ENCODE measurements around the gene NTF3. TPM values are rescaled to one million over a fixed set of nuclear protein-coding genes. Genes with fewer than 3 reads are reported as not detected.

NTF3 gene
- total RNA-seq, 1 experiment from 2014 or later = not detected

- Histone ChIP-seq H3K9ac (ENCODE audit: low read length) (no peak overlapping the region), H3K9me3 (ENCODE audit: control insufficient read depth in 1 of 2, insufficient read depth in 1 of 2, low read depth in 1 of 2, low read length in 2 of 2) (no peaks in the 10 kb centered on the region), H3K36me3 (ENCODE audit: control insufficient read depth in 1 of 2, insufficient read depth in 2 of 2, low read length in 2 of 2) (no peaks in the 10 kb centered on the region), H3K27me3 (ENCODE audit: insufficient read depth, low read length) (peaks cover 36% of the 10 kb centered on the region), H3K79me2 (ENCODE audit: insufficient read depth, low read length) (no peaks in the 10 kb centered on the region), H3K4me1 (ENCODE audit: control insufficient read depth in 1 of 2, insufficient read depth in 2 of 2, low read length in 2 of 2) (peaks cover 0 to 8% of the 10 kb centered on the region in 2 experiments; a peak in 3 of 4 replicates), H3K4me2 (ENCODE audit: low read length) (no peak overlapping the region), H4K20me1 (ENCODE audit: insufficient read depth) (no peaks in the 10 kb centered on the region), H3K27ac (ENCODE audit: low read depth, low read length) (no peak overlapping the region), H2AFZ (ENCODE audit: low read depth, low read length, poor library complexity, severe bottlenecking) (no peak overlapping the region), H3K4me3 (replicated peaks in 1 of 2; ENCODE audit: low read depth in 1 of 2, low read length in 2 of 2) (no peak overlapping the region), H3K9me2 (ENCODE audit: insufficient read depth) (no peaks in the 10 kb centered on the region)
- no TSS peak for BruUV-seq (replicated peaks)
- ChIA-PET POLR2A (no interaction called here), CTCF (no interaction called here), RAD21 (ENCODE audit: low non-redundant PET in 1 of 2, low total read pairs in 2 of 2, uncharacterized antibody in 2 of 2, unreplicated experiment in 2 of 2) (no interaction called here)
- intact Hi-C loops (cut with micrococcal nuclease) = no loop called here
- TF ChIP-seq RAD21 (IDR thresholded peaks at IDR 0.05; ENCODE audit: low read depth) (no peak), ZFX (IDR thresholded peaks at IDR 0.05) (no peak), JUND (IDR thresholded peaks at IDR 0.05) (no peak), SP1 (IDR thresholded peaks at IDR 0.05; ENCODE audit: low read depth) (no peak), POLR2AphosphoS5 (IDR thresholded peaks at IDR 0.05; ENCODE audit: low read depth, low read length) (no peak), SIN3A (IDR thresholded peaks at IDR 0.05; ENCODE audit: low read depth) (no peak), ATF3 (IDR thresholded peaks at IDR 0.05) (no peak), EZH2phosphoT487 (IDR thresholded peaks at IDR 0.05; ENCODE audit: borderline replicate concordance) (no peak), TCF7L2 (IDR thresholded peaks at IDR 0.05; ENCODE audit: borderline replicate concordance, extremely low read depth, insufficient read depth, insufficient read length) (no peak), CEBPB (IDR thresholded peaks at IDR 0.05; ENCODE audit: low read depth) (no peak), MAX (IDR thresholded peaks at IDR 0.05) (no peak)
- no peak for DNase-seq (ENCODE audit: low read depth, low spot score)
- no peak for ATAC-seq
Observed at GRCh38 chr12:5455045-5455444, 23.1 kb downstream of the NTF3 start.

- no peak overlapping the region for H3K9ac ChIP-seq (ENCODE audit: low read length)
- H3K9me2 ChIP-seq (ENCODE audit: insufficient read depth) = no peaks in the 10 kb centered on the region
- no peaks in the 10 kb centered on the region for H3K79me2 ChIP-seq (ENCODE audit: insufficient read depth, low read length)
- ChIA-PET CTCF (no interaction called here), POLR2A (no interaction called here), RAD21 (ENCODE audit: low non-redundant PET in 1 of 2, low total read pairs in 2 of 2, uncharacterized antibody in 2 of 2, unreplicated experiment in 2 of 2) (no interaction called here)
- H3K4me3 ChIP-seq (replicated peaks in 1 of 2; ENCODE audit: low read depth in 1 of 2, low read length in 2 of 2) = no peak overlapping the region
- no peak overlapping the region for H3K27ac ChIP-seq (ENCODE audit: low read depth, low read length)
- H3K27me3 ChIP-seq (ENCODE audit: insufficient read depth, low read length) = peaks cover 26% of the 10 kb centered on the region
- peaks cover 0 to 8% of the 10 kb centered on the region in 2 experiments; a peak in 3 of 4 replicates for H3K4me1 ChIP-seq (ENCODE audit: control insufficient read depth in 1 of 2, insufficient read depth in 2 of 2, low read length in 2 of 2)
- no peak for ATAC-seq
- no peak for DNase-seq (ENCODE audit: low read depth, low spot score)
- no peak overlapping the region for H3K4me2 ChIP-seq (ENCODE audit: low read length)
- intact Hi-C loops (cut with micrococcal nuclease) = no loop called here
- no peaks in the 10 kb centered on the region for H3K9me3 ChIP-seq (ENCODE audit: control insufficient read depth in 1 of 2, insufficient read depth in 1 of 2, low read depth in 1 of 2, low read length in 2 of 2)
- no peaks in the 10 kb centered on the region for H4K20me1 ChIP-seq (ENCODE audit: insufficient read depth)
- no peaks in the 10 kb centered on the region for H3K36me3 ChIP-seq (ENCODE audit: control insufficient read depth in 1 of 2, insufficient read depth in 2 of 2, low read length in 2 of 2)
- no peak for TF ChIP-seq EZH2phosphoT487 (IDR thresholded peaks at IDR 0.05; ENCODE audit: borderline replicate concordance)
- TF ChIP-seq CTCF (IDR thresholded peaks at IDR 0.05 in 2 of 3, conservative IDR thresholded peaks at IDR 0.05 in 1 of 3; ENCODE audit: borderline replicate concordance in 1 of 3, insufficient read depth in 1 of 3, low read depth in 2 of 3, low read length in 2 of 3) = no peak
- no peak for TF ChIP-seq REST (IDR thresholded peaks at IDR 0.05; ENCODE audit: low read depth)
- TF ChIP-seq RAD21 (IDR thresholded peaks at IDR 0.05; ENCODE audit: low read depth) = no peak
- TF ChIP-seq CEBPB (IDR thresholded peaks at IDR 0.05; ENCODE audit: low read depth) = no peak
- no TSS peak for BruUV-seq (replicated peaks)
- H2AFZ ChIP-seq (ENCODE audit: low read depth, low read length, poor library complexity, severe bottlenecking) = no peak overlapping the region
Observed at GRCh38 chr12:5456030-5456429, 24.1 kb downstream of the NTF3 start.
